Tibial nerve (tissue), 4 donors: ENCODE data around the gene CASP4.

Source experiments
- CTCF ChIP-seq, 5 experiments: fragments of 200-600 bp in 3 of 5; fragments of 450-650 bp in 2 of 5; sonication (generic) in 3 of 5; IDR thresholded peaks; one replicate each; pipeline ENCODE4 v1.5.1; 2016 to 2019; ENCODE audit warnings: antibody characterized with exemption in 5 of 5, mild to moderate bottlenecking in 3 of 5, moderate library complexity in 2 of 5
- EP300 ChIP-seq, 2 donors: sonication (generic); formaldehyde crosslinking; IDR thresholded peaks; one replicate each; pipeline ENCODE4 v1.6.1; 2017; ENCODE audit warnings: antibody characterized with exemption in 2 of 2, mild to moderate bottlenecking in 1 of 2

- TF ChIP-seq CTCF (IDR thresholded peaks at IDR 0.05) = no peak
- no peak for TF ChIP-seq EP300 (IDR thresholded peaks at IDR 0.05)
Measured at GRCh38 chr11:105005451-105005845, 37.1 kb upstream of the CASP4 start.
